HepG2 (cell line): ENCODE results near the gene BAHCC1. TPM values are rescaled to one million over a fixed set of nuclear protein-coding genes. Genes with fewer than 3 reads are reported as not detected.

Experiments
- ARNT2 ChIP-seq: sonication (generic); formaldehyde crosslinking; IDR thresholded peaks from 2 replicates; pipeline ENCODE4 v1.8.0; 2022; ENCODE audit warnings: mild to moderate bottlenecking, low read depth, missing genetic modification reagents, moderate library complexity
- ATM ChIP-seq: fragments of 450-650 bp; IDR thresholded peaks from 2 replicates; pipeline ENCODE4 v1.7.1; 2017; ENCODE audit warnings: mild to moderate bottlenecking, borderline replicate concordance
- FOXM1 ChIP-seq: sonication (generic); formaldehyde crosslinking; IDR thresholded peaks from 2 replicates; pipeline ENCODE4 v1.5.0; 2020; ENCODE audit warnings: missing genetic modification reagents
- GATAD1 ChIP-seq: IDR thresholded peaks from 2 replicates; pipeline ENCODE4 v1.6.1; 2016; ENCODE audit warnings: missing genetic modification reagents, missing compliant biosample characterization
- IKZF1 ChIP-seq: fragments of 450-650 bp; IDR thresholded peaks from 2 replicates; pipeline ENCODE4 v1.7.1; 2016
- KMT2A ChIP-seq: sonication (generic); formaldehyde crosslinking; IDR thresholded peaks from 2 replicates; pipeline ENCODE4 v1.4.0; 2020; ENCODE audit warnings: missing genetic modification reagents
- MBD4 ChIP-seq: IDR thresholded peaks from 2 replicates; pipeline ENCODE4 v1.6.1; 2012; ENCODE audit warnings: low read length, inconsistent platforms, borderline replicate concordance
- MXI1 ChIP-seq: IDR thresholded peaks from 3 replicates; pipeline ENCODE4 v1.6.1; 2012; ENCODE audit warnings: low read depth, low read length, inconsistent platforms, borderline replicate concordance
- PCBP1 ChIP-seq: fragments of 200-400 bp; formaldehyde crosslinking; IDR thresholded peaks from 2 replicates; pipeline ENCODE4 v1.6.1; 2017; ENCODE audit warnings: mild to moderate bottlenecking, low read depth, low read length, borderline replicate concordance
- POLR2A ChIP-seq, 2 experiments: IDR thresholded peaks; 2 replicates each; pipeline ENCODE4 v1.6.1; 2011; ENCODE audit warnings: low read depth in 2 of 2, low read length in 2 of 2, mild to moderate bottlenecking in 1 of 2, moderate library complexity in 1 of 2; ENCODE audit not compliant: insufficient read depth in 1 of 2
- RERE ChIP-seq: IDR thresholded peaks from 2 replicates; pipeline ENCODE4 v1.6.1; 2016; ENCODE audit warnings: low read depth, missing genetic modification reagents, missing compliant biosample characterization
- SMAD9 ChIP-seq: sonication (generic); formaldehyde crosslinking; IDR thresholded peaks from 2 replicates; pipeline ENCODE4 v1.5.1; 2020; ENCODE audit warnings: mild to moderate bottlenecking, missing genetic modification reagents
- SNAPC5 ChIP-seq: sonication (generic); formaldehyde crosslinking; IDR thresholded peaks from 2 replicates; pipeline ENCODE4 v1.8.1; 2023; ENCODE audit warnings: mild to moderate bottlenecking, missing genetic modification reagents, borderline replicate concordance
- SP2 ChIP-seq: sonication (generic); formaldehyde crosslinking; IDR thresholded peaks from 2 replicates; pipeline ENCODE4 v1.5.1; 2020; ENCODE audit warnings: mild to moderate bottlenecking, missing genetic modification reagents
- TFE3 ChIP-seq: IDR thresholded peaks from 2 replicates; pipeline ENCODE4 v1.6.1; 2016
- ZBTB43 ChIP-seq: sonication (generic); formaldehyde crosslinking; conservative IDR thresholded peaks from 2 replicates; pipeline ENCODE4 v1.4.0; 2020; ENCODE audit warnings: missing genetic modification reagents
- ZFP36L2 ChIP-seq: sonication (generic); formaldehyde crosslinking; IDR thresholded peaks from 2 replicates; pipeline ENCODE4 v1.4.0; 2020; ENCODE audit warnings: missing genetic modification reagents
- ZNF501 ChIP-seq: sonication (generic); formaldehyde crosslinking; IDR thresholded peaks from 2 replicates; pipeline ENCODE4 v1.5.1; 2020; ENCODE audit warnings: mild to moderate bottlenecking, moderate library complexity, missing genetic modification reagents
- ZNF589 ChIP-seq: sonication (generic); formaldehyde crosslinking; conservative IDR thresholded peaks from 2 replicates; pipeline ENCODE4 v1.8.0; 2022; ENCODE audit warnings: mild to moderate bottlenecking, moderate library complexity, missing genetic modification reagents
- ZNF749 ChIP-seq: sonication (generic); formaldehyde crosslinking; IDR thresholded peaks from 2 replicates; pipeline ENCODE4 v1.8.0; 2022; ENCODE audit warnings: mild to moderate bottlenecking, missing genetic modification reagents, moderate library complexity, borderline replicate concordance
- polyA plus RNA-seq, 8 experiments: library from polyadenylated mRNA; depleted of rRNA in 3 of 8; stranded (reverse) in 7 of 8; unstranded in 1 of 8; fragments of >200 nt; fragmentation: Illumina TruSeq in 4 of 8; extraction: Trizol in 4 of 8; gene quantifications; 2 replicates each; pipeline versions ENCODE4 v1.2.1 to v1.2.3, GENCODE V29; 2011 to 2016; ENCODE audit warnings: low read depth in 4 of 8, missing spikeins in 1 of 8, mixed read lengths in 1 of 8; ENCODE audit not compliant: insufficient read depth in 1 of 8
- total RNA-seq, 5 experiments: library from RNA; depleted of rRNA; stranded (reverse); fragments of >200 nt; fragmentation: Illumina TruSeq; extraction: Trizol; gene quantifications; 2 replicates each; pipeline ENCODE4 v1.2.3, GENCODE V29; 2016; ENCODE audit warnings: low read depth in 1 of 5

BAHCC1 gene
- total and polyA plus RNA-seq, 2 of the 13 experiments (the other 11 are each of a cell fraction or from before 2014, with no cell fraction given), result 1.4 to 1.7 TPM

- TF ChIP-seq SP2 (CRISPR knock-in tag) (peak; percentile 85), ARNT2 (peak; percentile 95), KMT2A (peak; percentile 90), RERE (CRISPR knock-in tag) (peak; percentile 44; the same call in 1 of the 2 replicates), ZNF501 (peak; percentile 76), ZBTB43 (CRISPR knock-in tag) (peak; percentile 80; the same call in 1 of the 2 replicates), ZFP36L2 (CRISPR knock-in tag) (no peak), TFE3 (CRISPR knock-in tag) (peak; percentile 68; the same call in 1 of the 2 replicates), SNAPC5 (peak; percentile 87; the same call in 1 of the 2 replicates), ZNF749 (CRISPR knock-in tag) (peak; percentile 58; the same call in 1 of the 2 replicates), POLR2A (IDR thresholded peaks at IDR 0.05; ENCODE audit: insufficient read depth in 1 of 2, low read depth in 2 of 2, low read length in 2 of 2) (peak in 1 of 2 experiments; percentile 88; a peak in 2 of 4 replicates), PCBP1 (no peak), MXI1 (peak; percentile 78; the same call in 1 of the 3 replicates), IKZF1 (no peak), ZNF589 (CRISPR knock-in tag) (peak; percentile 81), FOXM1 (CRISPR knock-in tag) (no peak), GATAD1 (peak; percentile 67), MBD4 (no peak), ATM (no peak), SMAD9 (CRISPR knock-in tag) (peak; percentile 85; the same call in 1 of the 2 replicates)
Measured at GRCh38 chr17:81394921-81395599, at the start of gene BAHCC1 (continued).
